Astrocyte (in vitro differentiated cells and primary cell): Measurements from ENCODE around the gene ZNF438.
"Not testable (repeated sequence)": the region's sequence is repeated elsewhere in the genome, so short reads cannot be mapped to it uniquely, and the experiment has no call there.

ENCODE experiments used
- EZH2 ChIP-seq: IDR thresholded peaks from 2 replicates; pipeline ENCODE4 v1.6.1; 2012; ENCODE audit warnings: mild to moderate bottlenecking, low read length, inconsistent platforms; ENCODE audit not compliant: insufficient read depth
- TF ChIP-seq, protein P1 (sequence below): IDR thresholded peaks from 2 replicates; pipeline ENCODE4 v1.5.1; 2011; ENCODE audit warnings: low read depth, mild to moderate bottlenecking, inconsistent platforms, low read length, moderate library complexity; ENCODE audit not compliant: insufficient read depth

DNA sequence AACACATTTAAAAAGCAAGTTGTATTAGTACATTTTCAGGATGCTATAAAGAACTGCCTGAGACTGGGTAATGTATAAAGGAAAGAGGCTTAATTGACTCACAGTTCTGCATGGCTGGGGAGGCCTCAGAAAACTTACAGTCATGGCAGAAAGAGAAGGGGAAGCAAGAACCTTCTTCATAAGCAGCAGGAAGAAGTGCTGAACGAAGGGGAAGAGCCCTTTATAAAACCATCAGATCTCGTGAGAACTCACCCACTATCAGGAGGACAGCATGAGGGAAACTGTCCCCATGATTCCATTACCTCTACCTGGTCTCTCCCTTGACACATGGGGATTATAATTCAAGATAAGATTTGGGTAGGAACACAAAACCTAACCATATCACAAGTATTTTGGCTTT, 7.3 kb upstream of the ZNF438 start:
- TF ChIP-seq, protein P1, sequence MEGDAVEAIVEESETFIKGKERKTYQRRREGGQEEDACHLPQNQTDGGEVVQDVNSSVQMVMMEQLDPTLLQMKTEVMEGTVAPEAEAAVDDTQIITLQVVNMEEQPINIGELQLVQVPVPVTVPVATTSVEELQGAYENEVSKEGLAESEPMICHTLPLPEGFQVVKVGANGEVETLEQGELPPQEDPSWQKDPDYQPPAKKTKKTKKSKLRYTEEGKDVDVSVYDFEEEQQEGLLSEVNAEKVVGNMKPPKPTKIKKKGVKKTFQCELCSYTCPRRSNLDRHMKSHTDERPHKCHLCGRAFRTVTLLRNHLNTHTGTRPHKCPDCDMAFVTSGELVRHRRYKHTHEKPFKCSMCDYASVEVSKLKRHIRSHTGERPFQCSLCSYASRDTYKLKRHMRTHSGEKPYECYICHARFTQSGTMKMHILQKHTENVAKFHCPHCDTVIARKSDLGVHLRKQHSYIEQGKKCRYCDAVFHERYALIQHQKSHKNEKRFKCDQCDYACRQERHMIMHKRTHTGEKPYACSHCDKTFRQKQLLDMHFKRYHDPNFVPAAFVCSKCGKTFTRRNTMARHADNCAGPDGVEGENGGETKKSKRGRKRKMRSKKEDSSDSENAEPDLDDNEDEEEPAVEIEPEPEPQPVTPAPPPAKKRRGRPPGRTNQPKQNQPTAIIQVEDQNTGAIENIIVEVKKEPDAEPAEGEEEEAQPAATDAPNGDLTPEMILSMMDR, result not testable (repeated sequence)
- TF ChIP-seq EZH2, result not testable (repeated sequence)
